ENCODE measurements around the gene BPIFB6.

BPIFB6 gene

GRCh38 chr20:33005132-33005566, 26.3 kb upstream of the BPIFB6 start (continued):
- TF ChIP-seq ZNF280D (tag by site-specific recombination; IDR thresholded peaks at IDR 0.05) = no peak
- TF ChIP-seq ZBTB10 (tag by site-specific recombination; IDR thresholded peaks at IDR 0.05) = no peak
- no peak for TF ChIP-seq ZNF223 (tag by site-specific recombination; IDR thresholded peaks at IDR 0.05)
- no peak for TF ChIP-seq ZNF398 (tag by site-specific recombination; IDR thresholded peaks at IDR 0.05)
- no peak for TF ChIP-seq ZNF792 (tag by site-specific recombination; IDR thresholded peaks at IDR 0.05)
- no peak for TF ChIP-seq SALL2 (tag by site-specific recombination; IDR thresholded peaks at IDR 0.05; ENCODE audit: borderline replicate concordance)
- no peak for TF ChIP-seq PRDM1 (tag by site-specific recombination; IDR thresholded peaks at IDR 0.05)
- no peak for TF ChIP-seq KLF10 (tag by site-specific recombination; IDR thresholded peaks at IDR 0.05)
- no peak for TF ChIP-seq ZNF624 (tag by site-specific recombination; IDR thresholded peaks at IDR 0.05)
- TF ChIP-seq ZBTB7A (tag by site-specific recombination; IDR thresholded peaks at IDR 0.05; ENCODE audit: low read depth) = no peak
- no peak for TF ChIP-seq ZBTB8A (tag by site-specific recombination; IDR thresholded peaks at IDR 0.05)
- no peak for TF ChIP-seq ZFHX2 (tag by site-specific recombination; conservative IDR thresholded peaks at IDR 0.05)
- TF ChIP-seq CTCF (tag by site-specific recombination; IDR thresholded peaks at IDR 0.05) = no peak
- TF ChIP-seq KLF16 (tag by site-specific recombination; IDR thresholded peaks at IDR 0.05) = no peak

GRCh38 chr20:33005908-33006775, 25.3 kb upstream of the BPIFB6 start:
- H3K4me1 ChIP-seq (ENCODE audit: control insufficient read depth, insufficient read depth, low read length) = no peaks in the 10 kb centered on the region
- no peaks in the 10 kb centered on the region for H3K36me3 ChIP-seq (ENCODE audit: control insufficient read depth in 2 of 2, insufficient read depth in 1 of 2, low read length in 2 of 2)
- ChIA-PET POLR2A (no interaction called here), CTCF (interaction anchor here (0.5 to 1.5 kb wide), 4 partner anchors 11 to 255 kb away, joined by 3 to 5 read pairs (median 4); no protein-coding TSS in a partner anchor)
- no peak overlapping the region for H3K4me3 ChIP-seq (ENCODE audit: low read depth, low read length)
- no peak overlapping the region for H3K27ac ChIP-seq (ENCODE audit: extremely low read depth, low read depth, low read length)
- TF ChIP-seq HOXD13 (CRISPR knock-in tag; IDR thresholded peaks at IDR 0.05; ENCODE audit: borderline replicate concordance) (peak; percentile 53; the same call in 1 of the 2 replicates), ZNF174 (tag by site-specific recombination; IDR thresholded peaks at IDR 0.05) (no peak), ZFP37 (tag by site-specific recombination; IDR thresholded peaks at IDR 0.05) (no peak), ZNF658 (tag by site-specific recombination; IDR thresholded peaks at IDR 0.05) (no peak), ZSCAN5A (tag by site-specific recombination; IDR thresholded peaks at IDR 0.05) (no peak)
- no peaks in the 10 kb centered on the region for H3K9me3 ChIP-seq (ENCODE audit: control insufficient read depth, insufficient read depth, low read depth, low read length)
